Esophagus squamous epithelium (tissue), 5 donors: ENCODE measurements around the gene SAP25. TPM values are rescaled to one million over a fixed set of nuclear protein-coding genes. Genes with fewer than 3 reads are reported as not detected.

ENCODE experiments used
- DNase-seq: peaks from one replicate; lab custom pipeline; 2025; lab: John Stamatoyannopoulos, UW
- H3K27ac ChIP-seq, 4 donors: fragments of 200-600 bp; sonication (generic); one replicate each; pipeline ENCODE4 v1.5.1; 2016 to 2019; ENCODE audit warnings: mild to moderate bottlenecking in 1 of 4
- H3K27me3 ChIP-seq, 4 donors: fragments of 200-600 bp; sonication (generic); 1 replicate in 3 of 4; 2 replicates in 1 of 4; pipeline versions ENCODE4 v1.5.1 to v1.6.0; 2017 to 2021; ENCODE audit warnings: antibody characterized with exemption in 1 of 4
- H3K36me3 ChIP-seq, 3 donors: fragments of 200-600 bp; sonication (generic); one replicate each; pipeline ENCODE4 v1.5.1; 2016 to 2019
- H3K4me1 ChIP-seq, 3 donors: fragments of 200-600 bp; sonication (generic); one replicate each; pipeline ENCODE4 v1.5.1; 2017 to 2019
- H3K4me3 ChIP-seq, 4 donors: fragments of 200-600 bp; sonication (generic); 1 replicate in 3 of 4; 2 replicates in 1 of 4; pipeline ENCODE4 v1.5.1; 2016 to 2019; ENCODE audit warnings: mild to moderate bottlenecking in 2 of 4, moderate library complexity in 1 of 4
- H3K9me3 ChIP-seq, 3 donors: fragments of 200-600 bp; sonication (generic); one replicate each; pipeline ENCODE4 v1.5.1; 2016 to 2019
- POLR2A ChIP-seq, 4 donors: fragments of 450-650 bp; IDR thresholded peaks; one replicate each; pipeline ENCODE4 v1.6.1; 2017; ENCODE audit warnings: antibody characterized with exemption in 4 of 4, mild to moderate bottlenecking in 4 of 4, moderate library complexity in 3 of 4
- WGBS, 2 donors: methylation state at CpG; one replicate each; pipeline ENCODE4 v1.1.5; 2018; 5-methylcytosine and 5-hydroxymethylcytosine counted together
- intact Hi-C: fragments of 100-400 bp; cut with DNase I; formaldehyde crosslinking; loops from one replicate; pipeline ENCODE4 v1.15.0; 2022
- total RNA-seq, 4 donors: library from RNA; depleted of rRNA; stranded (reverse); fragments of >200 nt; gene quantifications; one replicate each; pipeline ENCODE4 v1.1.0, GENCODE V29; 2016
- TF ChIP-seq, protein P1 (sequence below), 6 experiments: fragments of 450-650 bp in 4 of 6; fragments of 200-600 bp in 2 of 6; sonication (generic) in 2 of 6; IDR thresholded peaks; one replicate each; pipeline ENCODE4 v1.5.1; 2016 to 2019; ENCODE audit warnings: antibody characterized with exemption in 6 of 6, mild to moderate bottlenecking in 4 of 6, moderate library complexity in 4 of 6
- donor health status: DM: yes; HTN: yes; CAD: no.

SAP25 gene
- total RNA-seq = 1 to 10 TPM in 1 of 4 donors, under 1 TPM in 1, not detected in 2; 0.38 to 1.8 TPM

DNA sequence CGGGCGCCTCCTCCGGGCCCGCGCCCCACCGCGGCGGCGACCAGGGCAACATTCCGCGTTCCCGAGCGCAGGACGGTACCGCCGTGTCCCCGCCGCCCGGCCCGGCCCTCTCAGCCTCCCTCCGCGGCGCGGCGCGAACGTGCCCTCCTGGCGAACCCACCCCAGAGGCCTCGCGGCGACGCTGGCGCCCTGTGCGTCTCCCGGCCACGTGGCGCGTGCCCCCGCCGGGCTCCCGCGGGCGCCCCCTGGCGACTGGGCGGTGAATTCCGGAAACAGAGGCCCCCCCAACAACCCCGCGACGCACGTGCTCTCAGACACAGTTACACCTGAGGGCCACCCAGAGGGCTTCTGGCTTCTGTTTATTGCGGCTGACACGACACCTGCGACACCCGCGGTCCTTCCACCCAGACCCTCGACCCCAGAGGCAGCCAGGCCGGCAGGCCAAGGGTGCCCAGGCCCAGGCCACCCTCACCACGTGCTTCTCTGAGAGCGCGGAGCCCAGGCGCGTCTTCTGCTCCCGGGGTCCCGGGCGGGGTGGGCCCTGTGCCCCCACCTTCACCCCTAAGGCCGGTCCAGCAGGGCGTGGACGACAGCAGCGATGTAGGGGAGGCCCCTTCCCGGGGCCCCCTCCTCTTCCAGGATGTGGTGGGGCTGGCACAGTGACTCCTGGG, at the start of gene SAP25:
TSS of gene SAP25 (minus strand) at position 210 of the 671 bp plus-strand sequence. CDS start at position 52, 158 bp downstream.
- H3K27me3 ChIP-seq = peaks cover 0 to 17% (median 0%) of the 10 kb centered on the region in 4 donors
- DNase-seq = no peak
- TF ChIP-seq, protein P1, sequence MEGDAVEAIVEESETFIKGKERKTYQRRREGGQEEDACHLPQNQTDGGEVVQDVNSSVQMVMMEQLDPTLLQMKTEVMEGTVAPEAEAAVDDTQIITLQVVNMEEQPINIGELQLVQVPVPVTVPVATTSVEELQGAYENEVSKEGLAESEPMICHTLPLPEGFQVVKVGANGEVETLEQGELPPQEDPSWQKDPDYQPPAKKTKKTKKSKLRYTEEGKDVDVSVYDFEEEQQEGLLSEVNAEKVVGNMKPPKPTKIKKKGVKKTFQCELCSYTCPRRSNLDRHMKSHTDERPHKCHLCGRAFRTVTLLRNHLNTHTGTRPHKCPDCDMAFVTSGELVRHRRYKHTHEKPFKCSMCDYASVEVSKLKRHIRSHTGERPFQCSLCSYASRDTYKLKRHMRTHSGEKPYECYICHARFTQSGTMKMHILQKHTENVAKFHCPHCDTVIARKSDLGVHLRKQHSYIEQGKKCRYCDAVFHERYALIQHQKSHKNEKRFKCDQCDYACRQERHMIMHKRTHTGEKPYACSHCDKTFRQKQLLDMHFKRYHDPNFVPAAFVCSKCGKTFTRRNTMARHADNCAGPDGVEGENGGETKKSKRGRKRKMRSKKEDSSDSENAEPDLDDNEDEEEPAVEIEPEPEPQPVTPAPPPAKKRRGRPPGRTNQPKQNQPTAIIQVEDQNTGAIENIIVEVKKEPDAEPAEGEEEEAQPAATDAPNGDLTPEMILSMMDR (IDR thresholded peaks at IDR 0.05) = no peak
- no peak for TF ChIP-seq POLR2A (IDR thresholded peaks at IDR 0.05)
- H3K27ac ChIP-seq = no peak within 1 kb of the TSS
- H3K9me3 ChIP-seq = no peaks in the 10 kb centered on the region
- H3K36me3 ChIP-seq = peaks cover 40 to 58% (median 40%) of the 10 kb centered on the region in 3 donors
- intact Hi-C loops = no loop called here
- H3K4me1 ChIP-seq = peaks cover 12 to 28% (median 19%) of the 10 kb centered on the region in 3 donors
- H3K4me3 ChIP-seq = no peak within 1 kb of the TSS
- WGBS, 2 donors = no CpG with 5 or more reads among the region's 70 CpGs

DNA sequence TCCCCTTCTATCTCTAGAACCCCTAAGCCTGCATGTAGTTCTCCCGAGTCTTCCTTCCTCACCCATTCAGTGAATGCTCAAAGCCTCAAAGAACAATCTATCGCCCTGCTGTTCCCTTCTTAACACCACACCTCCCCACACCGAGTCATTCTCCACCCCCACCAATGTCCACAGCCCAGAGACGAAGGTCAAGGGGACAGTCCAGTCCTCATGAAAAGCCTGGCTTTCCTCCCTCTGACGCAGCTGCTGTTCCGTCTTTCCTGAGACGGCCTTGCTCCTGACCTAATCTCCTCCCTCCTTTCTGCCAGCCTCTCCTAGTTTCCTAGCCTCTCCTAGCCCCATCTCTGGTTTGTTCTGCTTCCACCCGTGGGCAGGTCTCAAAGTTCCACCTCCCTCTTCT, 47.9 kb upstream of the SAP25 start:
- Histone ChIP-seq H3K27me3 (no peaks in the 10 kb centered on the region), H3K36me3 (no peaks in the 10 kb centered on the region), H3K9me3 (no peaks in the 10 kb centered on the region), H3K4me1 (peaks cover under 1 to 12% (median under 1%) of the 10 kb centered on the region in 3 donors), H3K4me3 (no peak overlapping the region), H3K27ac (no peak overlapping the region)
- TF ChIP-seq POLR2A (IDR thresholded peaks at IDR 0.05) = no peak
- TF ChIP-seq, protein P1 (IDR thresholded peaks at IDR 0.05) = no peak
- intact Hi-C loops = no loop called here
- no peak for DNase-seq
- WGBS, 2 donors = 81 to 92% methylated on average over 8 of the region's 8 CpGs

DNA sequence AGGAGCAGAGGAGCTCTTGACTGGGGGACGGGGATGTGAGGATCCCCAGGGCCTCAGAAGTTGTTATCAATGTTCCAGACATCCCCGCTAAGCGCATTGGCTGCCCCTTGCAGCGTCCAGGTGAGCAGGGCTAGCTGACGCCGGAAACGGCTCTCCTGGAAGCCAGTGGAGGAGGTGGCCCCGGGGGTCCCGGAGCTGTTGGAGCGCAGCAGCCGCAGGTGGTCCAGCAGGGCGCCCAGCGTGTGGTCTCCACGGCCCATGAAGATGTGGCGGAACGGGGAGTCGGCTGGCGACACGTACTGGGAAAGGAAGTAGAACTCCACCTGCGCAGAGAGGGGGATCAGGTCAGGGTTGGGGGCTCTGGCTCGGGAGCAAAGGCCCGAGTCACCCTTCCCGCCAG, 47.1 kb upstream of the SAP25 start:
- Histone ChIP-seq H3K27ac (no peak overlapping the region), H3K4me1 (peaks cover 0 to 6% (median 0%) of the 10 kb centered on the region in 3 donors), H3K9me3 (no peaks in the 10 kb centered on the region), H3K27me3 (no peaks in the 10 kb centered on the region), H3K36me3 (peaks cover 0 to 4% (median 0%) of the 10 kb centered on the region in 3 donors), H3K4me3 (no peak overlapping the region)
- WGBS, 2 donors = 92 to 98% methylated on average over 11 to 23 of the region's 23 CpGs
- no peak for TF ChIP-seq POLR2A (IDR thresholded peaks at IDR 0.05)
- TF ChIP-seq, protein P1 (IDR thresholded peaks at IDR 0.05) = no peak
- DNase-seq = no peak
- intact Hi-C loops = no loop called here

DNA sequence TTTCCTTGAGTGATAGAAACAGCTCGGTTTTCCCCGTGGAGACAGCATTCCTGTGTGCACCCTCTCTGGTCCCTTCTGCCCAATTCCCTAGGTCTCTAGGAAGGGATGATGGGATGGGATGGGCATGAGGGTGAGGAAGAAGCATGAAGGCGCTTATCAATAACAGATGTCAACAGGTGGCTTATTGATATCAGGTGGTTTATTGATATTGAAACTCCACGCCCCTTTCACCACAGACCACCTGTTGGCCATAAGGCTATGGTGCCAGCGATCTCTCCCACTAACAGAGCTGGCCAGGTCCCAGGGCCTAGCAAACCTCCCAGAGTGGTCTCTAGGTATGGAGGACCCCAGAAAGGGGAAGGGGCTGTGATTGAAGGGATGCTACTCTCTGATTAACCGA, 46.5 kb upstream of the SAP25 start:
- TF ChIP-seq POLR2A (IDR thresholded peaks at IDR 0.05) = no peak
- TF ChIP-seq, protein P1 (IDR thresholded peaks at IDR 0.05) = no peak
- peaks cover 0 to 6% (median 0%) of the 10 kb centered on the region in 3 donors for H3K4me1 ChIP-seq
- H3K27ac ChIP-seq = no peak overlapping the region
- H3K27me3 ChIP-seq = no peaks in the 10 kb centered on the region
- intact Hi-C loops = no loop called here
- H3K4me3 ChIP-seq = no peak overlapping the region
- no peaks in the 10 kb centered on the region for H3K9me3 ChIP-seq
- peaks cover 0 to 10% (median 0%) of the 10 kb centered on the region in 3 donors for H3K36me3 ChIP-seq
- 86 to 98% methylated on average over 4 to 5 of the region's 6 CpGs for WGBS, 2 donors
- no peak for DNase-seq

DNA sequence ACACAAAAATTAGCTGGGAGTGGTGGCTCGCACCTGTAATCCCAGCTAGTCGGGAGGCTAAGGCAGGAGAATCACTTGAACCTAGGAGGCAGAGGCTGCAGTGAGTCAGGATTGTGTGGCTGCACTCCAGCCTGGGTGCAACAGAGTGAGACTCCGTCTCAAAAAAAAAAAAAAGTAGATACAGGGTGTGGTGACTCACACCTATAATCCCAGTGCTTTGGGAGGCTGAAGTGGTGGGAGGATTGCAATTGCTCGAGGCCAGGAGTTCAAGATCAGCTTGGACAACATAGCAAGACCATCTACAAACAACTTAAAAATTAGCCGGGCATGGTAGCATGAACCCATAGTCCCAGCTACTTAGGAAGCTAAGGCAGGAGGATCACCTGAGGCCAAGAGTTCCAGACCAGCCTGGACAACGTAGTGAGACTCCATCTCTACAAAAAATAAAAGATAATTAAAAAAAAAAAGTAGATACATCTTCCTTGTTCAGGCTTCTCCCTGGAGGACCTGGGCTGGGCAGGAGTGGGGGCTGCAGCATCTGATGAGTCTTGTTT, 40.7 kb upstream of the SAP25 start:
- Histone ChIP-seq H3K27me3 (no peaks in the 10 kb centered on the region), H3K9me3 (no peaks in the 10 kb centered on the region), H3K27ac (no peak overlapping the region), H3K4me1 (peaks cover 8 to 21% (median 12%) of the 10 kb centered on the region in 3 donors), H3K4me3 (no peak overlapping the region), H3K36me3 (peaks cover 0 to 19% (median 0%) of the 10 kb centered on the region in 3 donors)
- 65 to 88% methylated on average over 6 of the region's 6 CpGs for WGBS, 2 donors
- DNase-seq = no peak
- intact Hi-C loops = no loop called here
- TF ChIP-seq, protein P1 (IDR thresholded peaks at IDR 0.05) = no peak
- TF ChIP-seq POLR2A (IDR thresholded peaks at IDR 0.05) = no peak
